Stimulated activated memory B cell treated with anti-CD40 and anti-IgM and Interleukin-4, amounts not matched to agents 10 μg/mL and 1 μg/mL and 100 μg/mL, for 72 hours (primary cell): ENCODE data around the gene SCN1A.

Experiments used
- ATAC-seq: fragments of 150-1000 bp; cut with Tn5 transposase; 2 replicates; pipeline ENCODE4 v1.10.0; 2021
- H3K27ac Mint-ChIP-seq: one replicate; pipeline ENCODE4 v1.8.0; 2022; ENCODE audit warnings: mild to moderate bottlenecking, mixed read lengths
- H3K27me3 Mint-ChIP-seq: one replicate; pipeline ENCODE4 v1.8.0; 2022; ENCODE audit warnings: mixed read lengths
- H3K36me3 Mint-ChIP-seq: one replicate; pipeline ENCODE4 v1.8.0; 2022; ENCODE audit warnings: mixed read lengths
- H3K4me1 Mint-ChIP-seq: one replicate; pipeline ENCODE4 v1.8.0; 2022; ENCODE audit warnings: mixed read lengths
- H3K4me3 Mint-ChIP-seq: one replicate; pipeline ENCODE4 v1.8.0; 2022; ENCODE audit warnings: mild to moderate bottlenecking, moderate library complexity, mixed read lengths
- H3K9me3 Mint-ChIP-seq: one replicate; pipeline ENCODE4 v1.8.0; 2022; ENCODE audit warnings: mixed read lengths

The SCN1A gene

DNA sequence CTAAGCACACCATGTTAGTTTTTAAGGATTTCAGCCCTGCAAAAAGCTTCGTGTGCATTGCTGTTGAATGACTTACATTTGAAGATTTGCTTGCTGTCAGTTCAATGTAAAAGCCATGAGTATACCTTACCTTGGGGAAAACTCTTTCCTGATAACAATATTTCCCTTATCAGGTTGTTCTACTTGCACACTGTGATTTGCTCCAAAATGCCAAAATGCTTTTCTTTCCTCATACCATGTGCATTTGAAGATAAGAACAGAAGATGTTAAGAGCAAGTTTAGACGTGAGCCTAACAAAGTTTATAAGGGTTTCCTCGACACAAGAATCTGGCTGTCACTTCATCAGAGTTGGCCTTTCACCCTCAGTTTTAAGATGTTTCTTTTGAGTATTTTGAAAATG is 57.6 kb downstream of the SCN1A start:
- H3K4me3 Mint-ChIP-seq: no peak overlapping the region
- no peaks in the 10 kb centered on the region for H3K9me3 Mint-ChIP-seq
- H3K27ac Mint-ChIP-seq: no peak overlapping the region
- no peaks in the 10 kb centered on the region for H3K27me3 Mint-ChIP-seq
- H3K4me1 Mint-ChIP-seq: no peaks in the 10 kb centered on the region
- no peaks in the 10 kb centered on the region for H3K36me3 Mint-ChIP-seq
- ATAC-seq: no peak

DNA sequence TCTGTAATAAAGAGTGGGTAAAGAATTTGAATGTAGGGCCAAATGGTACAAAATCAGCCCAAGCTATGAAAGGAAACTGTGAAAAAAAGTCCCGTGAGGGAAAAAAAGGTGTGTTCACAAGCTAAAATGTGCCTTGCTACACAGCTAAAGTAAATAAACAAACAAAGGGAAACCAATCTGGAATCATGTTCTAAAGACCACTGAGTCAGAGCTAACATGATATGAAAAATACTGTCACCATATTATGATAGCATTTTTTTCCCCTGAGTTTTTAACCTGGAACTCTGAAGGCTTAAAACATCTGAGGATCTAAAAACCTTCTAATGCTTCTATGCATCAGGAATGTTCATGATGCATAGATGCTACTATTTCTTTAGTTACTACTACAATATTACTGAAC is 58.8 kb downstream of the SCN1A start:
- Mint-ChIP-seq H3K27ac (no peak overlapping the region), H3K4me1 (no peaks in the 10 kb centered on the region), H3K27me3 (no peaks in the 10 kb centered on the region), H3K36me3 (no peaks in the 10 kb centered on the region), H3K4me3 (no peak overlapping the region), H3K9me3 (no peaks in the 10 kb centered on the region)
- ATAC-seq: no peak

DNA sequence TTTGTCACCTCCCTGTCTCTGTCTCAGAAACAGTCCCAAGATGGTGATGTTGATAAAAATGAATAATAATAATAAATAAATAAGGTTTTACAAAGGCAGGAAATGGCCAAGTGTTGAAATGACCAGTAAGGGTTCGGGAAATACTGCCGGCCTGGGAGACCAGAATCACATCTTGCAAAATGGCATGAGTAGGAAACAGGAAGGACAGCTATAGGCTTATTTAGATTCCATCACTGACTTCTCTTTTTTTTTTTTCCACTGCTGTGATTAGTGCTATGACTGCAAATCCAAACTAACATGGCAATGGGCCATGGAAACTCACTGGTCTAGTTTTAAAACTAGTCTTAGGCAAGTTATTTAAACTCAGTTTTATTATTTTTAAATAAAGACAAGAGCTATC is 60.6 kb downstream of the SCN1A start:
- Mint-ChIP-seq H3K27me3 (no peaks in the 10 kb centered on the region), H3K4me1 (no peaks in the 10 kb centered on the region), H3K27ac (no peak overlapping the region), H3K9me3 (no peaks in the 10 kb centered on the region), H3K4me3 (no peak overlapping the region), H3K36me3 (no peaks in the 10 kb centered on the region)
- no peak for ATAC-seq

DNA sequence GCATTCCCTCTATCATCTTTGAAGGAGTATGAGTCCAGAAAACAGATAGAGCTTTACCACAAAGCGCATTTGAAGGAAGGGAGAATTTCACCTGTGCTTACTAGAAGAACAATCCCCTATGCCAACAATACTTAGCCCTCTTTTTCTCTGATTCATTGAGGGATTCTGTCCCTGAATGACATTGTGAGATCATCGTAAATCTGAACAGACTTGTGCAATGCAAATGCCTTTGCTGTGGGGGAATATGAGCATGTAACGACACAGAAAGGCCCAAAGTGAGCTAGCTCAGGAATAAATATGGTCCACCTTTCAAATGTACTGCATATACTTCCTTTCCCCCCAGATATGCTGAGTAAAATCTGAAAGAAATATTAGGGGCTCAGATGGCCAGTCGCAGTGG is 67.6 kb downstream of the SCN1A start:
- Mint-ChIP-seq H3K27me3 (no peaks in the 10 kb centered on the region), H3K4me1 (no peaks in the 10 kb centered on the region), H3K27ac (no peak overlapping the region), H3K4me3 (no peak overlapping the region), H3K9me3 (no peaks in the 10 kb centered on the region), H3K36me3 (no peaks in the 10 kb centered on the region)
- ATAC-seq: no peak

DNA sequence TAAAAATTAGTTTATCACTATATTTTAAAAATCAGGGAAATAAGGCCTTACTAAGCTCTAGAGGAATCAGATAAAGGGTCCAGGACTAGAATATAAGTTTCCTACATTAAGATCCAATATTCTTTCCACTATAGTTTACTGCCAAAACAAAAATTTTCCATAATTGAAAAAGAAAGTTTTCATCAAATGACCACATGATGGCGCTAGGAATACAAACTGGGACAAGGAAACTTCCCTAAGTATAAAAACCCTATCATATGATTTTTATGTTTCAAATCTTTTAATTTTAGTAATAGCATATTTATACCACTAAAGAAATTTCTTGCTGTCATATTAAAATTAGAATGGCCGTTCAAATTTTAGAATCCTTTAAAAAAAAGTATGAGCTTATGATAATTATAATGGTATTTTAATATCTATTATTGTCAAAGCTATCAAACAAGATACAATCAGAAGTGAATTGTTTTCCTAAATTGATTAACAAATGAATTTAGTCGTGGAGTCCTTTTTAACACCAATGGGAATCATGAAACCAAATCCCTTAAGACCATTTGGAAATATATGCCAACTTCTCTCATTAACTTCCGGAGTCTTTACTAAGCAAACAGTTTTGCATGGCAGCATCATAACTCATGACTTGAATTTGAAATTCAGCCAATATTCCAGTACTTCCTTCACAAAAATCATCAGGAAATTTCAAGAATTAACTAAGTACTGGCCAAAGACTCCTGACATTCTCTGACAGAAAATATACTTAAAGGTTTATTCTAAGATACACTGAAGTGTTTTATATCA is 70.3 kb downstream of the SCN1A start:
- Mint-ChIP-seq H3K4me3 (no peak overlapping the region), H3K9me3 (no peaks in the 10 kb centered on the region), H3K27me3 (no peaks in the 10 kb centered on the region), H3K27ac (no peak overlapping the region), H3K36me3 (no peaks in the 10 kb centered on the region), H3K4me1 (no peaks in the 10 kb centered on the region)
- no peak for ATAC-seq

DNA sequence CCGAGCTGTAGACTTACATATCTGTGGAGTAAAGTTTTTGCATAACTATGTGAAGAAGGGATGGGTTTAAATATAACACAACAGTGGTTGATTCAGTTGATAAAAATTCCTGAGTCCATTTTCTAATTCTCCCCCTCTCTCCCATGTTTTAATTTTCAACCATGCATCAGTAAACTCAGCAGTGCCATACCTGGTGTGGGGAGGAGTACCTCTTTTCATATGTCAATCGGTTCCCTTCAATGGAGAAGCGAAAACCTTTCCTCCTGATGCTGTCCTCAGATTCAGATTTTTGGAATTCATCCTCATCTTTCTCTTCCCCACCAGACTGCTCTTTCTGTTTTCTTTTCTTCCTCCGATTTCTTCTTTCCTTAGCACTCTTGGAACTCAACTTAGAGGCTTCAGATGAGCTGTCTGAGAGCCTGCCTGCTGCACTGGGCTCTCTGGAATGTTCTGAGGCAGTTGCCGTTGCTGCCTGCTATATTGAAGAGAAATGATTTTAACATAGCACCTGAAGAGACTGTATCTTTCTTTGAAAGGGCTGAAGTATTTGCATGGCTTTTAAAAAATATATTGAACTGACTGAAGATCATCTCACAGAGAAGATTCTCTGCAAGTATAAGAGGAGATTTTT is 82.9 kb downstream of the SCN1A start:
- Mint-ChIP-seq H3K4me3 (no peak overlapping the region), H3K4me1 (no peaks in the 10 kb centered on the region), H3K27me3 (no peaks in the 10 kb centered on the region), H3K36me3 (no peaks in the 10 kb centered on the region), H3K9me3 (no peaks in the 10 kb centered on the region), H3K27ac (no peak overlapping the region)
- peak; percentile 50 for ATAC-seq

DNA sequence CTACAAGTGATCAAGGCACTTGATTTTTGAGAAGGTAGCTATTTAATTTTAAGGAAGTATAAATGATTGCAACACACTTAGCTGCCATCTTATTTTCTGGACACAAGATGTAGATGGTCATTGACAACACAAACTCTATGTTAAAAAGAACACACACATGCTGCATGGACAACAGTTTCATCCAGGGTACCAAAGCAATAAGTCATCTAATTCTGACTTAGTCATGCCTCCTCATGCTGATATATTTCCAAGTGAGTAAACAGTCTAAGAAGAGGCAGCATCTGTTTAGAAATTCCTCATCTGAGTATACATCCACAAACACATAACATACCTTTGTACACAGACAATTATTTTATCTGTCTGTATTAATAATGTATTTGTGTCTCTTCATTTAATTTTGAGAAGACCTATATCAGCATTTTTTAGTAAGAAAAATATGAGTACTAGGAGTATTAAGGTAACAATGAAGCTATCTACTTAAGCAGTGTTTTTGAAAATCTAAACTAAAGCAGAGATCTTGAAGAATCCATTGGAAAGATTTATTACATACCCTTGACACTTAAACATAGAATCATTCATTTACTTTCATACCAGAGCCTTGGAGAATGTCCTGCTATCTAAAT is 84.9 kb downstream of the SCN1A start:
- Mint-ChIP-seq H3K27ac (no peak overlapping the region), H3K36me3 (no peaks in the 10 kb centered on the region), H3K9me3 (no peaks in the 10 kb centered on the region), H3K4me3 (no peak overlapping the region), H3K4me1 (no peaks in the 10 kb centered on the region), H3K27me3 (no peaks in the 10 kb centered on the region)
- no peak for ATAC-seq

DNA sequence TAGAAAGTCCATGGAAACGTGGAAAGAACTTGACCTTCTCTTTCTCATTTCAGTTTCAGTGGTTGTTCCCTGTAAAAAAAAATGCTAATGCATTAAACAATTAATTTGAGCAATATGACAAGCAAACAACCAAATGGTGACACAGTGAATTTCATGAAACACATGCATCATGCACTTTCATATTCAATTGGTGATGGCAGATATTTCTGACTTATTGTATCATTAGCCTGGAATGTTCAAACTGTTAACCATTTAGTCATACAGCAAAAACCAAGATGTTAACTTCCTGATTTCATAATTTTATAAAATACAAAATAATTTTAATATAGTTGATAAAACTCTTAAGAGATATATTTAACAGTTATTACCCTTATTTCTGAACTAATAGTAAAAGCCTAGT is 85.5 kb downstream of the SCN1A start:
- Mint-ChIP-seq H3K9me3 (no peaks in the 10 kb centered on the region), H3K36me3 (no peaks in the 10 kb centered on the region), H3K4me3 (no peak overlapping the region), H3K27ac (no peak overlapping the region), H3K4me1 (no peaks in the 10 kb centered on the region), H3K27me3 (no peaks in the 10 kb centered on the region)
- ATAC-seq: no peak

DNA sequence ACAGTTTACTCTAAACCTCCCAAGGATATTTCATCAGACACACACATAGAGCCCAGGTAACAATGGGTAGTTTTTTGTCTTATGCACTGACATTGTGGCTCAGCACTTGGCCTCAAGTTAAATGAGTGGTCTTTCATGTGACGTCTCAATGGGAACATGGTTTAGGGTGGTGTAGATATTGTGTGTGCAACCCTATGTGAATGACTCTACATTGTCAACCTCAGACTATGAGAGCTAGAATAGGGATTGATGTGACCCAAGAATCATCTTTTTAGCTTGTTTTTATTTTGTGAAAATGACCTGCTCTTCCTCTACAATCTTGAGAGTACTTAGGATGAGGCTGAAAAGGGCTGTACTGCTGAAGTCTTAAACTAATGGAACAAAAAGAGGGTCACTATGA is 86.2 kb downstream of the SCN1A start:
- Mint-ChIP-seq H3K4me1 (no peaks in the 10 kb centered on the region), H3K27ac (no peak overlapping the region), H3K36me3 (no peaks in the 10 kb centered on the region), H3K4me3 (no peak overlapping the region), H3K9me3 (no peaks in the 10 kb centered on the region), H3K27me3 (no peaks in the 10 kb centered on the region)
- ATAC-seq: no peak

DNA sequence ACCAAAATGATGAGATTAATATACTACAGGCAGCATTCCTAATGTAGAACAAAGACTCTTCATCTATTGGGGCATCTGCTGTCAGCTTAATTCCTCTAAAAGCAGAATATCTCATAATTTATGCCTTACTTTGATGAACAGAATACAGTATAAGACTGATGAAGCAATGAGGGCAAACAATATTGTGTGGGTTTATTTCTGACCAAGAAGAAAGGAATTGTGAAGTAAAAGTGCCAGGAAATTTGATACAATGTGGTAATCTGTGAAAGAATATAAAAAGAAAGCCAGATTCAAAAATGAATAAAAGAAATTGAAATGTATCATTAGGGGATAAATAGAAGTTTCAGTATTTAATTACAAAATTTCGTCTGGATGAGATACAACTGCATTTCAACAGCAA is 95.5 kb downstream of the SCN1A start:
- no peaks in the 10 kb centered on the region for H3K36me3 Mint-ChIP-seq

DNA sequence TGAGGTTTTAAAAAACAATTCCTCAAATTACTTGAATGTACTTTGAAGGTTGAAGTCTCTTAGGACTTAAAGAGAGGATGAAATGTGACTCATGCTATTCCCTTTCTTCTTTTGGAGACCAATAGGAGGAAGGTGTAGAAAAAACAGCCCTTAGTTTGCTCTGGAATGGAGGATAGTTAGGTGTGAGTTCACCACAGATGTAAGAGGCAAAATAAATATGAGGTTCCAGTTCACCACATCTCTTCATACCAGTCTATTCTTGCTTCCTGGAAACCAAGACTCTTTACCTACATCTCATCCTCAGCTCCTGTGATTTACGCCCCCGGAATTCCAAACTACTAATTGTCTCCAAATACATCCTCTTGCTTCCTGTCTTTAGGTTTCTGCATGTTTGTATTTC is 96.8 kb downstream of the SCN1A start:
- Mint-ChIP-seq H3K4me3 (no peak overlapping the region), H3K27me3 (peaks cover 9% of the 10 kb centered on the region), H3K9me3 (no peaks in the 10 kb centered on the region), H3K36me3 (no peaks in the 10 kb centered on the region), H3K4me1 (no peaks in the 10 kb centered on the region), H3K27ac (no peak overlapping the region)
- ATAC-seq: no peak

More for the DNA sequence above, 95.5 kb downstream of the SCN1A start:
- H3K27me3 Mint-ChIP-seq: peaks cover 9% of the 10 kb centered on the region
- no peaks in the 10 kb centered on the region for H3K9me3 Mint-ChIP-seq
- ATAC-seq: no peak
- no peak overlapping the region for H3K4me3 Mint-ChIP-seq
- no peaks in the 10 kb centered on the region for H3K4me1 Mint-ChIP-seq
- H3K27ac Mint-ChIP-seq: no peak overlapping the region

DNA sequence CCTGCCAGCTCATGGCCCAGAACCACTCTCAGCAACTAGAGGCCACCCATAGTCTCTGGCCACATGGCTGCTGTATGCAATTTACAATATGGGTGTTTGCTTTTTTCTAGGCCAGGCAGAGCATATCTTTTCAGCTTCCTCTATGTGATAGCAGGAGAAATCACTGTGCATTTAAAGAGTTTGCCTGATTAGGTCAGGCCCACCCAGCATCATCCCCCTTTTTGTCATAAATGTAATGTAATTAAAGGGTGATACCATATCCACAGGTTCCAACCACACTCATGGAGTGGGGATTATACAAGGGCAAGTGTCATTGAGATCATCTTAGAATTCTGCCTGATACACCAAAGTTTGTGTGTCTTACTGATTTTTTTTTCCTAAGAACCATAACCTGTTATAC is 102.5 kb downstream of the SCN1A start:
- Mint-ChIP-seq H3K27me3 (no peaks in the 10 kb centered on the region), H3K9me3 (no peaks in the 10 kb centered on the region), H3K27ac (no peak overlapping the region), H3K4me1 (no peaks in the 10 kb centered on the region), H3K36me3 (no peaks in the 10 kb centered on the region), H3K4me3 (no peak overlapping the region)
- no peak for ATAC-seq

DNA sequence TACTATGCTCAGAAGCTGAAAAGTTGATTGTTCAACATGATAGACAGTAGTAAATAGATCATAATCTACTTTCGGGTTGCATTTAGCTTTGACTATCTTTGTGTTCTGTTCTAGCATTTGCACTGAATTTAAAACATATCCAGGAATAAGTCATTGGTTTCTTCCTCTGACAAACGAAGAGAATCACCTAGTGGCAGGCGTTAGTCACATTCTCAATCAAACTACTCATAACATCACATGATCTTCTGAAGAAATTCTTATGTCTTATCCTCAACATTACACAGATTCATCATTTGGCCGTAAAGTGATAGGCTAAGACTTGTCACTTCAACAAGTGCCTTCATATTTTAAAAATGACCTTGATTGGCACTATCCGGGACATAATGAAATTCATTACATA is 110.6 kb downstream of the SCN1A start:
- no peaks in the 10 kb centered on the region for H3K9me3 Mint-ChIP-seq
- ATAC-seq: no peak
- no peaks in the 10 kb centered on the region for H3K4me1 Mint-ChIP-seq
- no peak overlapping the region for H3K4me3 Mint-ChIP-seq
- H3K36me3 Mint-ChIP-seq: no peaks in the 10 kb centered on the region
- no peaks in the 10 kb centered on the region for H3K27me3 Mint-ChIP-seq
- no peak overlapping the region for H3K27ac Mint-ChIP-seq

DNA sequence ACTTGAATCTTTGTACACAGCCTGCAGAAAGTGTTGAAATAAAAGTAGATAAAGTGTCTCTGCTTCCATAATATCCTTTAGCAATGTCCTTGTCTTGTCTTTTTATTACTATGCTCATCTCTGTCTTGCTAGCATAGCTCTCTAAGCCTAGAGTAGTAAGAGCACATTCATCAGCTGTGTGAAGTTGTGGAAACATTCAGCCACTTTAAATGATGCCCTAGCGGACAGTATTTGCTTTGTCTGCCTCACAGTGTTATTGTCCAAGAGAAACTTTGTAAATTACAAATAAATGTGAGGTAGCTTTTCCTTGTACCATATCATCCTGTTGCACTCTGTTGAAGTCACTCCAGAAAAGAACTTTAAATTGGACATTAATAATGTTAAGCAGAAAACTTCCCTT is 113.9 kb downstream of the SCN1A start:
- H3K4me3 Mint-ChIP-seq: no peak overlapping the region
- no peaks in the 10 kb centered on the region for H3K4me1 Mint-ChIP-seq
- H3K9me3 Mint-ChIP-seq: no peaks in the 10 kb centered on the region
- no peaks in the 10 kb centered on the region for H3K36me3 Mint-ChIP-seq
- no peak overlapping the region for H3K27ac Mint-ChIP-seq
- ATAC-seq: no peak
- H3K27me3 Mint-ChIP-seq: no peaks in the 10 kb centered on the region

DNA sequence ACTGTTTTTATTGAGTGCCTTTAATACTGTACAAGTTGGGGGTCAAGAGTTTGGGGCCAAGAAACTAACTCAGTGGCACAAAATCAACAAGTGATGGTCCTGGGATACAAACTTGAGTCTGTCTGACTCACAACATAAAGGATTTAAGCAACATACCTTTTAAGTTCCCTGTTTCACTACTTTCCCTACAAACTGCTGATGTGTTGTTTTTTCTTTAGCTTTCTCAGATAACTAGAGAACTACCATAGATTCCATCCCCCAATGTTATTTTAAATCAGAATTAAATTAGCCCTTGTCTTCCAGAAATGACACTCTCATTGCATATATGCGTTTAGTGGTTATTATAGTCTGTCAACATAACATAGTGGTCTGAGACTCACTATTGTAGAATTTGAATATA is 116.2 kb downstream of the SCN1A start:
- Mint-ChIP-seq H3K9me3 (no peaks in the 10 kb centered on the region), H3K4me1 (no peaks in the 10 kb centered on the region), H3K36me3 (no peaks in the 10 kb centered on the region), H3K27me3 (no peaks in the 10 kb centered on the region), H3K27ac (no peak overlapping the region), H3K4me3 (no peak overlapping the region)
- no peak for ATAC-seq

DNA sequence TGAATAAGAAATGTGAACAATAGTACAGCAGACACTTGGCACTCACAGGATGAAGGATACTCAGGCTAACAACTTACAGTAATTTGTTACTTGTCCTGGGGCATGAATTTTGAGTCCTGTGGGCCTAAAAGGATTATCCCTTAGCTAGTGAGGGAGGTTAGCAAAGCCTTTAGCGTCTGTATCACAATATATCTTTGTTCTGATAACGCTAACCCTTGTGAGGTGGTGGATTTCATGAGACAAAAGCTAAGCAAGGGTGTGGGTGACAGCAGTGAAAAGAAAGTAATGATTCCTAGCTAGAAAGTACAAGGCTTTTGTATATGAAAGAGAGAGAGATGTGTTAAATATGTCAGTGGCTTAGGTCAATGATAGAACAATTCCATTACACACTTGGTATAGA is 127.4 kb downstream of the SCN1A start:
- Mint-ChIP-seq H3K9me3 (no peaks in the 10 kb centered on the region), H3K27me3 (peaks cover 9% of the 10 kb centered on the region), H3K27ac (no peak overlapping the region), H3K4me1 (no peaks in the 10 kb centered on the region), H3K4me3 (no peak overlapping the region), H3K36me3 (no peaks in the 10 kb centered on the region)
- no peak for ATAC-seq
